Common myeloid progenitor, CD34-positive (primary cell): ENCODE data around the gene HHIPL1.

Source experiments
- CTCF ChIA-PET: fragments of 350-600 bp; sonication (Branson Sonifier 250); formaldehyde crosslinking; loops from one replicate; lab custom pipeline; 2021; ENCODE audit warnings: antibody characterized with exemption; lab: Charles Lee
- POLR2A ChIA-PET: fragments of 350-600 bp; sonication (Branson Sonifier 250); formaldehyde crosslinking; loops from one replicate; lab custom pipeline; 2021; ENCODE audit warnings: antibody characterized with exemption; lab: Charles Lee
- DNase-seq, 3 donors: peaks; one replicate each; pipeline versions ENCODE4 v3.0.0 to v3.0.0-alpha.2; 2013
- H3K27ac ChIP-seq, 2 experiments: 1 replicate in 1 of 2; 2 replicates in 1 of 2; pipeline ENCODE4 v1.7.0; 2013; ENCODE audit warnings: inconsistent platforms in 2 of 2, low read length in 2 of 2, mild to moderate bottlenecking in 2 of 2, low read depth in 1 of 2, moderate library complexity in 1 of 2; ENCODE audit not compliant: severe bottlenecking in 2 of 2, insufficient read depth in 1 of 2, poor library complexity in 1 of 2
- H3K27me3 ChIP-seq, 5 experiments: replicated peaks in 2 of 5; 1 replicate in 3 of 5; 2 replicates in 2 of 5; pipeline versions ENCODE4 v1.6.1 to v1.7.0; 2013; ENCODE audit warnings: low read length in 4 of 5, mild to moderate bottlenecking in 2 of 5, moderate library complexity in 2 of 5, inconsistent platforms in 1 of 5; ENCODE audit not compliant: insufficient read depth in 5 of 5, control insufficient read depth in 4 of 5
- H3K36me3 ChIP-seq, 4 experiments: 1 replicate in 2 of 4; 2 replicates in 2 of 4; pipeline versions ENCODE4 v1.6.1 to v1.7.0; 2013; ENCODE audit warnings: low read length in 3 of 4, control low read depth in 1 of 4, mild to moderate bottlenecking in 1 of 4; ENCODE audit not compliant: control insufficient read depth in 4 of 4, insufficient read depth in 4 of 4
- H3K4me1 ChIP-seq, 4 experiments: 1 replicate in 3 of 4; 2 replicates in 1 of 4; pipeline versions ENCODE4 v1.6.1 to v1.7.1; 2013; ENCODE audit warnings: low read length in 3 of 4, mild to moderate bottlenecking in 3 of 4, control low read depth in 1 of 4, inconsistent platforms in 1 of 4, moderate library complexity in 1 of 4; ENCODE audit not compliant: control insufficient read depth in 4 of 4, insufficient read depth in 4 of 4; ENCODE audit errors: control extremely low read depth in 1 of 4
- H3K4me3 ChIP-seq, 7 experiments: 1 replicate in 4 of 7; 2 replicates in 3 of 7; pipeline versions ENCODE4 v1.5.1 to v1.7.0; 2013; ENCODE audit warnings: mild to moderate bottlenecking in 7 of 7, low read length in 6 of 7, moderate library complexity in 6 of 7, inconsistent platforms in 2 of 7, low read depth in 2 of 7, control low read depth in 1 of 7; ENCODE audit not compliant: insufficient read depth in 4 of 7, control insufficient read depth in 1 of 7; ENCODE audit errors: extremely low read depth in 1 of 7
- H3K9me3 ChIP-seq, 5 experiments: 1 replicate in 4 of 5; 2 replicates in 1 of 5; pipeline versions ENCODE4 v1.6.1 to v1.7.1; 2013; ENCODE audit warnings: low read length in 4 of 5, mild to moderate bottlenecking in 2 of 5, inconsistent platforms in 1 of 5, low read depth in 1 of 5, moderate library complexity in 1 of 5; ENCODE audit not compliant: control insufficient read depth in 4 of 5, insufficient read depth in 2 of 5; ENCODE audit errors: control extremely low read depth in 1 of 5
- WGBS: methylation state at CpG from one replicate; pipeline ENCODE4 v1.1.5; 2013; ENCODE audit not compliant: insufficient coverage; 5-methylcytosine and 5-hydroxymethylcytosine counted together

Gene HHIPL1

GRCh38 chr14:99664058-99664936, 19.4 kb downstream of the HHIPL1 start:
- CTCF ChIA-PET: no interaction called here
- Histone ChIP-seq H3K27ac (no peak overlapping the region), H3K36me3 (no peaks in the 10 kb centered on the region), H3K9me3 (no peaks in the 10 kb centered on the region), H3K4me3 (no peak overlapping the region), H3K4me1 (peaks cover 0 to 2% (median under 1%) of the 10 kb centered on the region in 4 experiments), H3K27me3 (peaks cover 0 to 55% (median 22%) of the 10 kb centered on the region in 5 experiments)
- WGBS: 62% methylated on average over 7 of the region's 8 CpGs
- no peak for DNase-seq
- POLR2A ChIA-PET: no interaction called here

DNA sequence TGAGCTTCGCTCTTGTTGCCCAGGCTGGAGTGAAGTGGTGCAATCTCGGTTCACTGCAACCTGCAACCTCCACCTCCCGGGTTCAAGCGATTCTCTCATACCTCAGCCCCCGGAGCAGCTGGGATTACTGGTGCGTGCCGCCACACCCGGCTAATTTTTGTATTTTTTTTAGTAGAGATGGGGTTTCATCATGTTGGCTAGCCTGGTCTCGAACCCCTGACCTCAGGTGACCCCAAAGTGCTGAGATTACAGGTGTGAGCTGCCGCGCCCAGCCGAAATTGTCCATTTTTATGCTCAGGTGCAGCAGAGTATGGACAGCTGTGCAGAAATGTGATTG, 20.0 kb downstream of the HHIPL1 start:
- POLR2A ChIA-PET: no interaction called here
- 83% methylated on average over 8 of the region's 12 CpGs for WGBS
- Histone ChIP-seq H3K27ac (no peak overlapping the region), H3K27me3 (peaks cover 0 to 49% (median 20%) of the 10 kb centered on the region in 5 experiments), H3K9me3 (no peaks in the 10 kb centered on the region), H3K36me3 (no peaks in the 10 kb centered on the region), H3K4me3 (no peak overlapping the region), H3K4me1 (peaks cover 0 to under 1% (median 0%) of the 10 kb centered on the region in 4 experiments)
- CTCF ChIA-PET: no interaction called here
- DNase-seq: no peak

GRCh38 chr14:99666533-99666932, 21.6 kb downstream of the HHIPL1 start:
- CTCF ChIA-PET: interaction anchor here (1.4 kb wide), 1 partner anchor 12 kb away, joined by 4 read pairs; no protein-coding TSS in a partner anchor
- Histone ChIP-seq H3K27me3 (peaks cover 0 to 44% (median 14%) of the 10 kb centered on the region in 5 experiments), H3K9me3 (no peaks in the 10 kb centered on the region), H3K27ac (no peak overlapping the region), H3K4me3 (no peak overlapping the region), H3K36me3 (no peaks in the 10 kb centered on the region), H3K4me1 (no peaks in the 10 kb centered on the region)
- DNase-seq: no peak
- 59% methylated on average over 5 of the region's 6 CpGs for WGBS
- POLR2A ChIA-PET: no interaction called here

- Histone ChIP-seq H3K27me3 (peaks cover 0 to 44% (median 11%) of the 10 kb centered on the region in 5 experiments), H3K9me3 (no peaks in the 10 kb centered on the region), H3K4me1 (no peaks in the 10 kb centered on the region), H3K36me3 (no peaks in the 10 kb centered on the region), H3K4me3 (no peak overlapping the region), H3K27ac (no peak overlapping the region)
- ChIA-PET POLR2A (interaction anchor here (0.9 kb wide), 1 partner anchor 43 kb away, joined by 3 read pairs; no protein-coding TSS in a partner anchor), CTCF (interaction anchor here (1.1 to 1.4 kb wide), 2 partner anchors 12 to 21 kb away, joined by 4 read pairs; no protein-coding TSS in a partner anchor)
- 56% methylated on average over 2 of the region's 2 CpGs for WGBS
- no peak for DNase-seq
Observed at GRCh38 chr14:99667045-99667444, 22.1 kb downstream of the HHIPL1 start.

DNA sequence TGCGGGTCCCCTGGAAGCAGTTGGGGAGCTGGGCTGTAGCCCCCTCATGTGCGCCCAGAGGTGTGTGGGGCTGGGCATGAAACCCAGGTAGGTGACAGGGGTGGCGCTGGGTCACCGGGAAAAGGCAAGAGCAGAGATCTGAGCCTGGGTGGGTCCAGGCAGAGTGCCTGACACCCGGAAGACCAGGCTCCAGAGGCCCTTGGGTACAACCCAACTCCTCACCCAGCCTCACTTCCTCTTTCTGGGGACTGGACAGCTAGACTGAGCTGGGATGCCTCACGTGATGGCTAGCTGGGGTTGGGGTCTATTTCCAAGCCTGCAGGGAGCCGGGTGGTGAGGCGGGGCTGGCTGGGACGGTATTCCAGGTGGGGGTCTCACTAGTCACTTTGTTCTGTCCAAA, 22.9 kb downstream of the HHIPL1 start:
- H3K36me3 ChIP-seq: no peaks in the 10 kb centered on the region
- ChIA-PET CTCF (interaction anchor here (0.6 to 2.0 kb wide), 4 partner anchors 10 to 40 kb away, joined by 4 to 5 read pairs (median 4); no protein-coding TSS in a partner anchor), POLR2A (interaction anchor here (0.6 to 0.9 kb wide), 2 partner anchors 42 to 225 kb away, joined by 3 read pairs; no protein-coding TSS in a partner anchor)
- no peaks in the 10 kb centered on the region for H3K9me3 ChIP-seq
- no peak overlapping the region for H3K27ac ChIP-seq
- H3K4me3 ChIP-seq: no peak overlapping the region
- H3K4me1 ChIP-seq: no peaks in the 10 kb centered on the region
- DNase-seq: peak in 2 of 3 donors; percentile 28 to 42
- H3K27me3 ChIP-seq: peaks cover 0 to 40% (median 7%) of the 10 kb centered on the region in 5 experiments
- 76% methylated on average over 5 of the region's 9 CpGs for WGBS

DNA sequence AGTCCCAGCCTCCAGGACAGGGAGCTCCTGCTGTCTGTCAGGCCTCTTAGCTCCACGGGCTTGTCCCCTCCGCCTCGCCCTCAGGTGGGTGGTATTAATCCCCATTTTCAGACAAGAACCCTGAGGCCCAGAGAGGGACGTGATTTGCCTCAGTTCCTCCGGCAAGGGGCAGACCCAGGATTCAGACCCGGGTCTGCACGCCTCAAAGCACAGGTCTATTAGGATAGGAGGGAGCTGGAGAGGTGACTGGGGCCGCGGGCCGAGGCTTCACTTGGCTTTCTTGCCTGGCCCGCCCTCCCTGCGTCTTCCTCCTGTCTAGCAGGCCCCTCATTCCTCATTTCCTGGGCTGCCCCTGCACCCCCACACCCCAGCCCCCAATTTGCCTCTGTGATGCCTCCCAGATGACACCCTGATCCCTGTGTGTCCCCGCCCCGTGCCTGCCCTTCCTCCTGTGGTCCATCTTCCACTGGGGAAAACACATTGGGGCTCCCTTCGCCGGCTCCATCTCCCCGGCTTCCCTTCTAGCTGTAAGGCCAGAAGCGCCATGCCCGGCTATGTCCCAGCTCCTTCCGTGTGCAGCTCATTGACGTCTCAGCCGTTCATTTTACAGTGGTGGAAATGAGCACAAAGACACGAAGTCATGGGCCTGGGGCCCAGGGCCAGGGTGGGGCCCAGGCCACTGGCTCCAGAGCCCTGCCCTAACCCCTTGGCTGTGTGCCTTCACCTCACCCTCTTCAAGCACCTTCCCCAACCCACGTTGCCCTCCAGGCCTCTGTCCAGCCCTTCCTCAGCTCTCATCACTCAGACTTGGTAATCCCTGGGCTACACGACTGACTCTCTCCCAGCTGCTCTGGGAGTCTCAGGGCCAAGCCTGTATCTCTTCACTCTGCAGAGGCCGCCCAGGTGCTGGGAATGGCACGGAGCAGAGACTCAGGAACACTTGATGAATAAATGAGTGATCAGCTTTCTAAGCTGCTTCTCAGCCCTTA, 23.7 kb downstream of the HHIPL1 start:
- ChIA-PET CTCF (interaction anchor here (0.6 to 2.0 kb wide), 4 partner anchors 9 to 92 kb away, joined by 3 to 5 read pairs (median 4); no protein-coding TSS in a partner anchor), POLR2A (interaction anchor here (0.6 kb wide), 1 partner anchor 224 kb away, joined by 3 read pairs; no protein-coding TSS in a partner anchor)
- whole genome bisulfite sequencing: 93% methylated on average over 21 of the region's 27 CpGs
- H3K4me1 ChIP-seq: no peaks in the 10 kb centered on the region
- no peak for DNase-seq
- H3K9me3 ChIP-seq: no peaks in the 10 kb centered on the region
- no peak overlapping the region for H3K4me3 ChIP-seq
- no peak overlapping the region for H3K27ac ChIP-seq
- H3K27me3 ChIP-seq: peaks cover 0 to 40% (median 7%) of the 10 kb centered on the region in 5 experiments
- no peaks in the 10 kb centered on the region for H3K36me3 ChIP-seq
